HepG2 (cell line): ENCODE data around the gene BRAT1. TPM values are rescaled to one million over a fixed set of nuclear protein-coding genes. Genes with fewer than 3 reads are reported as not detected.

Experiments used
- ATAC-seq: fragments of 200-7000 bp; cut with Tn5 transposase; 3 replicates; pipeline ENCODE4 v1.9.1; 2020; ENCODE audit warnings: mild to moderate bottlenecking, moderate library complexity
- BruUV-seq: library from RNA; stranded (reverse); fragments of 400-500 nt; replicated peaks from 2 replicates; lab custom pipeline; 2021; lab: Mats Ljungman, UMichigan
- CTCF ChIA-PET: fragments of 300-600 bp; formaldehyde crosslinking; extraction: SDS; loops from one replicate; lab custom pipeline; 2021; ENCODE audit warnings: low total read pairs, inconsistent platforms, low intra/inter-chr PET ratio; lab: Yijun Ruan, JAX
- POLR2A ChIA-PET: fragments of 350-600 bp; sonication (Branson Sonifier 250); formaldehyde crosslinking; loops from one replicate; lab custom pipeline; 2020; ENCODE audit warnings: antibody characterized with exemption, inconsistent platforms; lab: Yijun Ruan, JAX
- DNase-seq: peaks from one replicate; pipeline ENCODE4 v3.0.0-alpha.2; 2015; ENCODE audit warnings: low spot score
- FAIRE-seq: peaks from 3 replicates; lab custom pipeline; 2011; peaks lifted over from hg19 to GRCh38; lab: Jason Lieb, UNC
- H2AFZ ChIP-seq: one replicate; pipeline ENCODE4 v1.6.1; 2011; ENCODE audit warnings: low read length, inconsistent platforms
- H3K27ac ChIP-seq: fragments of 300-600 bp; 3 replicates; pipeline ENCODE4 v1.8.0; 2011; ENCODE audit warnings: mixed run types, mild to moderate bottlenecking, mixed read lengths, low read length, inconsistent platforms; ENCODE audit not compliant: insufficient read depth; ENCODE audit errors: extremely low read length
- H3K27me3 ChIP-seq, 2 experiments: fragments of 200-600 bp in 1 of 2; 2 replicates in 1 of 2; 3 replicates in 1 of 2; pipeline versions ENCODE4 v1.6.0 to v1.8.0; 2011; ENCODE audit warnings: low read length in 2 of 2, mild to moderate bottlenecking in 2 of 2, moderate library complexity in 2 of 2, inconsistent platforms in 1 of 2; ENCODE audit not compliant: insufficient read depth in 2 of 2, control insufficient read depth in 1 of 2
- H3K36me3 ChIP-seq, 2 experiments: fragments of 200-600 bp in 1 of 2; replicated peaks in 1 of 2; 2 replicates in 1 of 2; 3 replicates in 1 of 2; pipeline versions ENCODE4 v1.5.1 to v1.8.0; 2011; ENCODE audit warnings: low read length in 2 of 2, inconsistent platforms in 1 of 2; ENCODE audit not compliant: insufficient read depth in 2 of 2, control insufficient read depth in 1 of 2
- H3K4me1 ChIP-seq: 2 replicates; pipeline ENCODE4 v1.5.1; 2012; ENCODE audit warnings: low read length, inconsistent platforms; ENCODE audit not compliant: insufficient read depth
- H3K4me2 ChIP-seq: 2 replicates; pipeline ENCODE4 v1.6.0; 2011; ENCODE audit warnings: low read depth, low read length, inconsistent platforms
- H3K4me3 ChIP-seq, 3 experiments: fragments of 200-600 bp in 1 of 3; sonication (generic), shearing (Covaris generic) in 1 of 3; replicated peaks in 1 of 3; 2 replicates each; pipeline ENCODE4 v1.5.1; 2011 to 2016; ENCODE audit warnings: low read length in 3 of 3, inconsistent platforms in 2 of 3, low read depth in 2 of 3, mild to moderate bottlenecking in 2 of 3, control low read depth in 1 of 3, mixed read lengths in 1 of 3; ENCODE audit not compliant: insufficient read depth in 1 of 3
- H3K79me2 ChIP-seq: one replicate; pipeline ENCODE4 v1.6.1; 2011; ENCODE audit warnings: low read length, inconsistent platforms; ENCODE audit not compliant: insufficient read depth
- H3K9ac ChIP-seq: 2 replicates; pipeline ENCODE4 v1.6.0; 2011; ENCODE audit warnings: mild to moderate bottlenecking, low read depth, low read length, inconsistent platforms; ENCODE audit not compliant: insufficient read depth
- H3K9me3 ChIP-seq: 2 replicates; pipeline ENCODE4 v1.5.1; 2012; ENCODE audit warnings: mild to moderate bottlenecking, low read length
- H4K20me1 ChIP-seq: 2 replicates; pipeline ENCODE4 v1.6.0; 2011; ENCODE audit warnings: inconsistent platforms, mild to moderate bottlenecking, low read length, moderate library complexity; ENCODE audit not compliant: insufficient read depth
- HNRNPUL1 ChIP-seq: fragments of 200-400 bp; formaldehyde crosslinking; IDR thresholded peaks from 2 replicates; pipeline ENCODE4 v1.6.1; 2017; ENCODE audit warnings: low read depth, mild to moderate bottlenecking, low read length, moderate library complexity
- THAP8 ChIP-seq: sonication (generic); formaldehyde crosslinking; IDR thresholded peaks from 2 replicates; pipeline ENCODE4 v1.5.1; 2020; ENCODE audit warnings: missing genetic modification reagents, mild to moderate bottlenecking, borderline replicate concordance
- WGBS: methylation state at CpG from one replicate; pipeline ENCODE4 v1.1.6; 2017; ENCODE audit warnings: low lambda C conversion rate; 5-methylcytosine and 5-hydroxymethylcytosine counted together
- in situ Hi-C: cut with HindIII; loops from 2 replicates; pipeline ENCODE4 v1.10.0; 2017; ENCODE audit warnings: low pct_unique_long_range_greater_than_20kb; ENCODE audit not compliant: extremely low pct_ligation_motif_present
- intact Hi-C: fragments of 100-400 bp; cut with micrococcal nuclease; formaldehyde crosslinking; loops from one replicate; pipeline ENCODE4 v1.10.0; 2022; ENCODE audit not compliant: unreplicated experiment
- polyA plus RNA-seq, 8 experiments: library from polyadenylated mRNA; depleted of rRNA in 3 of 8; stranded (reverse) in 7 of 8; unstranded in 1 of 8; fragments of >200 nt; fragmentation: Illumina TruSeq in 4 of 8; extraction: Trizol in 4 of 8; gene quantifications; 2 replicates each; pipeline versions ENCODE4 v1.2.1 to v1.2.3, GENCODE V29; 2011 to 2016; ENCODE audit warnings: low read depth in 4 of 8, missing spikeins in 1 of 8, mixed read lengths in 1 of 8; ENCODE audit not compliant: insufficient read depth in 1 of 8
- total RNA-seq, 5 experiments: library from RNA; depleted of rRNA; stranded (reverse); fragments of >200 nt; fragmentation: Illumina TruSeq; extraction: Trizol; gene quantifications; 2 replicates each; pipeline ENCODE4 v1.2.3, GENCODE V29; 2016; ENCODE audit warnings: low read depth in 1 of 5
- TF ChIP-seq, protein P1 (sequence below): sonication (generic); formaldehyde crosslinking; IDR thresholded peaks from 2 replicates; pipeline ENCODE4 v1.4.0; 2020; ENCODE audit warnings: mild to moderate bottlenecking, missing genetic modification reagents
- TF ChIP-seq, protein P2 (sequence below): sonication (generic); formaldehyde crosslinking; IDR thresholded peaks from 2 replicates; pipeline ENCODE4 v1.4.0; 2020; ENCODE audit warnings: mild to moderate bottlenecking, low read depth, missing genetic modification reagents

BRAT1 gene
- total and polyA plus RNA-seq, 2 of the 13 experiments (the other 11 are each of a cell fraction or from before 2014, with no cell fraction given), result 10.2 to 20.3 TPM

GRCh38 chr7:2497500-2498336 lies 57.6 kb downstream of the BRAT1 start (continued):
- TF ChIP-seq, protein P1, sequence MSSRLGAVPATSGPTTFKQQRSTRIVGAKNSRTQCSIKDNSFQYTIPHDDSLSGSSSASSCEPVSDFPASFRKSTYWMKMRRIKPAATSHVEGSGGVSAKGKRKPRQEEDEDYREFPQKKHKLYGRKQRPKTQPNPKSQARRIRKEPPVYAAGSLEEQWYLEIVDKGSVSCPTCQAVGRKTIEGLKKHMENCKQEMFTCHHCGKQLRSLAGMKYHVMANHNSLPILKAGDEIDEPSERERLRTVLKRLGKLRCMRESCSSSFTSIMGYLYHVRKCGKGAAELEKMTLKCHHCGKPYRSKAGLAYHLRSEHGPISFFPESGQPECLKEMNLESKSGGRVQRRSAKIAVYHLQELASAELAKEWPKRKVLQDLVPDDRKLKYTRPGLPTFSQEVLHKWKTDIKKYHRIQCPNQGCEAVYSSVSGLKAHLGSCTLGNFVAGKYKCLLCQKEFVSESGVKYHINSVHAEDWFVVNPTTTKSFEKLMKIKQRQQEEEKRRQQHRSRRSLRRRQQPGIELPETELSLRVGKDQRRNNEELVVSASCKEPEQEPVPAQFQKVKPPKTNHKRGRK (CRISPR knock-in tag), result no peak
- TF ChIP-seq HNRNPUL1, result no peak
- TF ChIP-seq THAP8 (CRISPR knock-in tag), result no peak

GRCh38 chr7:2497065-2497464 lies 58.3 kb downstream of the BRAT1 start:
- no TSS peak for BruUV-seq
- Histone ChIP-seq H2AFZ (no peak overlapping the region), H4K20me1 (no peaks in the 10 kb centered on the region), H3K36me3 (no peaks in the 10 kb centered on the region), H3K9me3 (no peaks in the 10 kb centered on the region), H3K27me3 (peaks cover 19 to 66% of the 10 kb centered on the region in 2 experiments), H3K4me2 (no peak overlapping the region), H3K4me1 (no peaks in the 10 kb centered on the region), H3K79me2 (no peaks in the 10 kb centered on the region), H3K4me3 (no peak overlapping the region), H3K9ac (no peak overlapping the region), H3K27ac (no peak overlapping the region)
- ATAC-seq (no peak), FAIRE-seq (no peak), DNase-seq (no peak)
- intact Hi-C loops (no loop called here), in situ Hi-C loops (no loop called here)
- 100% methylated on average over 2 of the region's 3 CpGs for WGBS
- CTCF ChIA-PET, result no interaction called here
- POLR2A ChIA-PET, result no interaction called here
- TF ChIP-seq, protein P2, sequence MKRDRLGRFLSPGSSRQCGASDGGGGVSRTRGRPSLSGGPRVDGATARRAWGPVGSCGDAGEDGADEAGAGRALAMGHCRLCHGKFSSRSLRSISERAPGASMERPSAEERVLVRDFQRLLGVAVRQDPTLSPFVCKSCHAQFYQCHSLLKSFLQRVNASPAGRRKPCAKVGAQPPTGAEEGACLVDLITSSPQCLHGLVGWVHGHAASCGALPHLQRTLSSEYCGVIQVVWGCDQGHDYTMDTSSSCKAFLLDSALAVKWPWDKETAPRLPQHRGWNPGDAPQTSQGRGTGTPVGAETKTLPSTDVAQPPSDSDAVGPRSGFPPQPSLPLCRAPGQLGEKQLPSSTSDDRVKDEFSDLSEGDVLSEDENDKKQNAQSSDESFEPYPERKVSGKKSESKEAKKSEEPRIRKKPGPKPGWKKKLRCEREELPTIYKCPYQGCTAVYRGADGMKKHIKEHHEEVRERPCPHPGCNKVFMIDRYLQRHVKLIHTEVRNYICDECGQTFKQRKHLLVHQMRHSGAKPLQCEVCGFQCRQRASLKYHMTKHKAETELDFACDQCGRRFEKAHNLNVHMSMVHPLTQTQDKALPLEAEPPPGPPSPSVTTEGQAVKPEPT, result no peak
